Superior temporal gyrus (tissue), 1 donor: ENCODE measurements around the gene SNU13.
"Not testable (repeated sequence)": the region's sequence is repeated elsewhere in the genome, so short reads cannot be mapped to it uniquely, and the experiment has no call there.

Experiments
- DNase-seq: peaks from one replicate; pipeline ENCODE4 v3.0.0-alpha.2; 2016; ENCODE audit errors: extremely low spot score

The SNU13 gene

DNA sequence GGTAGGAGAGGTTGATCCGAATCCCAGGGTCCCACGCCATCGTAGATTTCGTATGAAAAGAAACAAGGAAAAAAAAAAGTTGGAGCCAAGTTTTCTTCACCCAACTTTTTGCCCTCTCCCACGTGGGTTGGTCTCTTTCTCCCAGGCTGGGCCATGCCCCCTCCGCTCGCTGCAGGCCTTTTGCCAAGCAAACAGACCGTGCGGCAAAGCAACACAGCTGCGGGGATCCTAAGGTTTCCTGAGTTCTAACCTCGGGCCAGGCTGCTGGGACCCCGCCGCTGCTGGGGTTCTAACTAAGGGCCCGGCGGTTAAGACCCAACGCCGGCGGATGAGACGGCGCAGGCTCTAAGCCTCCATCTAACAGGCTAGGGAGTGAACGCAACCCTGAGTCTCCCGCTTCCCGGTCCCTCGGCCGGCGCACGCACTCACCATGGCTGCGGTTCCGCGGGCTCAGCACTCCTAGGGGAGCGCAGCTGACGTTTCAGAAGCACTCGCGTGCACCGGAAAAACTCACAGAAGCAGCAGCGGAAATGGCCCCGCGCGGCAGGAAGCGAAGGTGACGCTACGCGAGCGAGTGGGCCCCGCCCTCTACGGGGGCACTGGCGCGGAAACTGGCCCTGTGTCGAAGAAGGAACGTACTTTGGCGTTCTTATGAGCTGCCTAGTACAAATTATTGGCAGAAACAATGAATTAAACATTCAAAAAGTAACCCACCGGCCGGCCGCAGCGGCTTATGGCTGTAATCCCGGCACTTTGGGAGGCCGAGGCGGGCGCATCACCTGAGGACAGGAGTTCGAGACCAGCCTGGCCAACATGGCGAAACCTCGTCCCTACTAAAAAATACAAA is at the start of gene SNU13:
TSS of gene SNU13 (minus strand) at position 503 of the 847 bp plus-strand sequence. CDS start at position 432, 71 bp downstream.
- peak; percentile 95 for DNase-seq

DNA sequence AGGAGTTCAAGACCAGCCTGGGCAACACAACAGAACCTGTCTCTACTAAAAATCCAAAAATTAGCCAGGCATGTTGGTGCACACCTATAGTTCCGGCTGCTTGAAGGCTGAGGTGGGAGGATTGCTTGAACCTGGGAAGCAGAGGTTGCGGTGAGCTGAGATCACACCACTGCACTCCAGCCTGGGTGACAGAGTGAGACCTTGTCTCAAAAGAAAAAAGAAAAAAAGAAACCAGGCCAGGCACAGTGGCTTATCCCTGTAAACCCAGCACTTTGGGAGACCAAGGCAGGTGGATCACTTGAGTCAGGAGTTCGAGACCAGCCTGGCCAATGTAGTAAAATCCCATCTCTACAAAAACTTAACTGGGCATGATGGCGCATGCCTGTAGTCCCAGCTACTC is 44.6 kb upstream of the SNU13 start:
- DNase-seq: not testable (repeated sequence)

DNA sequence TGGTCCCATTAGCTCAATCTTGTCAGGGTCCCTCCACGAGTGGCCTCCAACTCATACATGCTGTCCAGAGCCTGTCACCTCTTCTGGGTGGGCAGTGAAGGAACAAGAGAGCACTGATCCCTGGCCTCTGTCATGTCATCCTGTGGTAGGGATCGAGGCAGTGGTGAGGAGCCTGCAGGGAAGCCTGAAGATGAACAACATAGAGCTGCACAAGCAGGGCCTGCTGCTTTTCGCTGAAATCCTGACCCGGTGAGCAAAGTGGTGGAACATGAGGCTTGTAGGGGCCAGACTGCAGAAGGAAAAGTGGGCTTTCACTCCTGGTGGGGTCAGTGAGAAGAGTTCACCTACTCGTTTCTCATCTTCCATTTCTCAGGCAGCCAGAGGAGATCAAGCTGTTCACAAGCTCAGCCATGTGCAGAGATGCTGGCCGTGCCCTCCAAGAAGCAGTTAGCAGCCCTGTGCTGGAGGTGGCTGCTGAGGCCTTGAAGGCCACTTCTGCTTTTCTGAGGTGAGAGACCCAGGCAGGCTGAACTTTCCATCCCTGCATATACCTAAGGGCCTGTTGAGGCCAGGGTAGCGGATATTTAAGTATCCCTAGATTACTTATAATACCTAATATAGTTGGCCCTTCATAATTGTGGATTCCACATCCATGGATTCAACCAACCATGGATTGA is 43.6 kb upstream of the SNU13 start:
- DNase-seq: no peak

DNA sequence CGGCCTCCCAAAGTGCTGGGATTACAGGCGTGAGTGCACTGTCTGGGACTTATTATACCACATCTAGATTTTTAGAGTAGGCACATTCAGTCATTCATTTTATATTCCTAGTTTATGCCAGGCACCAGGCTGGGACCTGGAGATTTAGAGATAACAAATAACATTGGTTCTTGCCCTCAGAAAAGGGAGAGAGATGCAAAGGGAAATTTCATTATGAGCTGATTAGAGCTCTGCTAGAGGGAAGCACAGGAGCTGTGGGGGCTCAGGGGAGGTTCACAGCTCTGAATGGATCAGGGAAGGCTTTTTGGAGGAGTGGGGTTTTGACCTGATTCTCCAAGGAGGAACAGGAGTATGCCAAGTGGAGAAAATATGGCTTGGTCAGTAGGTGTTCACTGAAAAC is 42.9 kb upstream of the SNU13 start:
- no peak for DNase-seq

DNA sequence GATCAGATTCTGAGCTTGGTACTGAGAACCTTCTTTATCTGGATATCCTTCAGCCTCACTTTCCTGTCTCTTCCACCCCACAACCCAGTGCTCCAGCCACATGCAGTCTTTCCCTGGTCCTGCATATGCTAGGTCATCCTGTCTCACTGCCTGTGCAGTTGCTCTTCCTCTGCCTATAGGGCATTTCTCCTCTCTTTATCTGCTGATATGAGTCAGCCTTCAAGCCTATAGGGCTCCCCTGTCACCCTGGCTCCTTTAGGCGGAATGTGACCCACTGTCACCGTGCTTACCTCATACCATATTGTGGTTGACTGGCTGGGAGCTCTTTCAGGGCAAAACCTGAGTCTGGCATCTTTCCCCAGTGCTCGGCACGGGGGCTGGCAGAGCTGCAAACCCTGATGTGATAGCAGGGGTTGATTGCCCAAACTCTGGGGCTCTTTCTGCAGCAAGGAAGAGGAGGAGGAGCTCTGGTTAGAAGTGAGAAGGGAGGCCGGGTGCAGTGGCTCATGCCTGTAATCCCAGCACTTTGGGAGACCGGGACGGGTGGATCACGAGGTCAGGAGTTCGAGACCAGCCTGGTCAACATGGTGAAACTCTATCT is 36.9 kb upstream of the SNU13 start:
- DNase-seq: no peak

DNA sequence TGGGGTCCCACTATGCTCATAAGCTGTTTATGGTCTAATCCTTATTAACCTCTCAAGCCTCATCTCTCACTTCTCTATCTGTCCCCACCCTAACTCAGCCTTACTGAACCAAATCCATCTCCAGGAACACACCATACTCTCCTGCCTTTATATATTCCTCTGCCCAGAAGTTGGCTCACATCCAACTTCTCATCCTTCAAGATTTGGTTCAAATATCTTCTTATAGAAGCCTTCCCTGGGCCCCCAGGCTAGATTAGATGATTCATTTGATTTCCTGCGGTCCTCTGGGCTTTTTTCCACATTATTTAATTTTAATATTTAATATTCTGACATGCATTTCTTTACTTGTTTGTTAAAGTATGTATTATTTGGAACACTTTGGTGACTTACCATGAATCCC is 33.8 kb upstream of the SNU13 start:
- no peak for DNase-seq

DNA sequence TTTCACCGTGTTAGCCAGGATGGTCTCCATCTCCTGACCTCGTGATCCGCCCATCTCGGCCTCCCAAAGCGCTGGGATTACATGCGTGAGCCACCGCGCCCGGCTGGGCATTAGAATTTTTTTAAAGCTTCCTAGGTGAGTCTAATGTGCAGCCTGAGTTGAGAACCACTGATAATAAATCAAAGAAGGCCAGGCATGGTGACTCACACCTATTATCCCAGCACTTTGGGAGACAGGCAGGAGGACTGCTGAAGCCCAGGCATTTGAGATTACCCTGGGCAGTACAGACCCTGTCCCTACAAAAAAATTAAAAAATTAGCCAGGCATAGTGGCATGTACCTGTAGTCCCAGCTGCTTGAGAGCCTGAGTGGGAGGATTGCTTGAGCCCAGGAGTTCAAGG is 24.3 kb upstream of the SNU13 start:
- DNase-seq: no peak

DNA sequence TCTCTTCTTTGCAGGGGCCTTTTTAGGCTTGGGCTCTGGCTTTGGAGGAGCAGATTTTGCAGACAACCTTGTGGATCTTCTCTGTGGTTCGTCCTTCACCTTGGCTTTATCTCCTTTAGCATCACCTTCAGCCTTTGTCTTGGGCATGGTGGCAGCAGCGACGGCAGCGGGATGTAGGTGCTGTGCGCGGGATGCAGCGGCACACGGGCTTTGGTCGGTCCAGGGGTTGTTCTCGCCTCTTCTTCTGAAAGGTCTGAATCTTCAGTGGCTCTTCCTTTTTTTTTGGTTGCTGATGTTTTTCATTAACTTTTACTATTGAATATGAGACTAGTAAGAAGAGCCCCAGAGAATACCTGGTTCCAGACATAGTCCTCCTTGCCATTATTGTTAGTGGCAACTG is 20.7 kb upstream of the SNU13 start:
- no peak for DNase-seq

DNA sequence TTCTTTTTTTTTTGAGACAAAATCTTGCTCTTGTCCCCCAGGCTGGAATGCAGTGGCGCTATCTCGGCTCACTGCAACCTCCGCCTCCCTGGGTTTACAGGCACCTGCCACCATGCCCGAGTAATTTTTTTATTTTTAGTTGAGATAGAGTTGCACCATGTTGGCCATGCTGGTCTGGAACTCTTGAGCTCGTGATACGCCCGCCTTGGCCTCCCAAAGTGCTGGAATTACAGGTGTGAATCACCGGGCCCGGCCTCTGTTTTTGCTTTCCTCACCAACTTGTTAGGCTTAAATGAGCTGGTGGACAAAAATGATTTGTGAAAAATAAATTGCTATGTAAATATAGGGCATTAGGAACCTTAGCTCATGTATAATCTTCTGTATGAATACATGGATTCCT is 14.1 kb upstream of the SNU13 start:
- DNase-seq: no peak

DNA sequence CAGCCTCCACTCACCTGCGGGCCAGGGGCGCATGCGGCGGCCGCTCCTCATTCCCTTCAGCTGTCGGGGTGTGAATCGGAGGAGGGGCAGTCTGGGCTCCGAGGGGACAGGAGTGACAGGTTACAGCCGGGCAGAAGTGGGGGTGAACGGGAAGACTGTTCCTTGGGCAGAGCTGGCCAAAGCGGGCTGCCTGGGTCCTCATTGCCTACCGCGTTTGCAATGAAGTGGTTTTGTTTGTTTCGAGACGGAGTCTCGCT is 11.4 kb upstream of the SNU13 start:
- DNase-seq: no peak

DNA sequence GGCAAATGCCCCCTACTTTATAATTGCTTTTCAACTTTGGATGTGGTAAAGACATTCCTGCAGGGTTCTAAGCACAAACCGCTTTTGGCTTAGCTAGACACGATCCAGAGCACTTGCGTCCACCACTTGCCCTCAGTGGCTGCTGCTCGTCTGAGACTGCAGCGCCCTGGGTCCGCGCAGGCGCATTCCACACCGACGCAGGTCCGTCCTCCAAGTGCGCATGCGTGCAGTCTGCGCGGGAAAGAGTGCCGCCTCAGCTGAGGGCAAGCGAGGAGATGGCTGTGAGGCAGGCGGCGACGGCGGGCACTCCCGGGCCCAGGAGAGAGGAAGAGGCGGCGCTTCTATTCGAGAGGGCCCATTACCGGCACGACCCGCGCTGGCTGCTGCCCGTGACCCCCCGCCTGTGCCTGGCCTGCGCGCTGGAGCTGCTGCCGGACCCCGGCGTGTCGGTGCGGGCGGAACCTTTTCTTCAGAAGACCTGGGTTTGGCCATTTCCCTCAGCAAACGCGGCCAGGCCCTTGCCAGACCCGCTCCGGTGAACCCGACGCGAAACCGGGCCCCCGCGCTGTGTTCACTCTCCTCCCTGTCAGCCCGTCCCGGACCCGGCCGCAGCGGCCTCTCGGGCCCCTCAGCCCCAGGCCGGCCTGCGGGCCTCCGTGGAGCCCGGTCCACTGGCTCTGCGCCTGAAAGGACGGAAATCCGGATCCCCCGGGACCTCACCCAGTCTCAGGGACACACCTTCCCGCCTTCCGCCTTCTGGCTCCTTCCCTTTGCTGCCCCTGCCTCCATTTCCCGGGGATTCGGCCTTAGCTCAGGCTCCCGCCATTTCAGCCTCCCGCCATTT is 10.8 kb upstream of the SNU13 start, which contains the start of gene MEI1:
TSS of gene MEI1 (plus strand) at position 240 of the 844 bp plus-strand sequence. CDS start at position 276, 36 bp downstream.
- peak; percentile 89 for DNase-seq

DNA sequence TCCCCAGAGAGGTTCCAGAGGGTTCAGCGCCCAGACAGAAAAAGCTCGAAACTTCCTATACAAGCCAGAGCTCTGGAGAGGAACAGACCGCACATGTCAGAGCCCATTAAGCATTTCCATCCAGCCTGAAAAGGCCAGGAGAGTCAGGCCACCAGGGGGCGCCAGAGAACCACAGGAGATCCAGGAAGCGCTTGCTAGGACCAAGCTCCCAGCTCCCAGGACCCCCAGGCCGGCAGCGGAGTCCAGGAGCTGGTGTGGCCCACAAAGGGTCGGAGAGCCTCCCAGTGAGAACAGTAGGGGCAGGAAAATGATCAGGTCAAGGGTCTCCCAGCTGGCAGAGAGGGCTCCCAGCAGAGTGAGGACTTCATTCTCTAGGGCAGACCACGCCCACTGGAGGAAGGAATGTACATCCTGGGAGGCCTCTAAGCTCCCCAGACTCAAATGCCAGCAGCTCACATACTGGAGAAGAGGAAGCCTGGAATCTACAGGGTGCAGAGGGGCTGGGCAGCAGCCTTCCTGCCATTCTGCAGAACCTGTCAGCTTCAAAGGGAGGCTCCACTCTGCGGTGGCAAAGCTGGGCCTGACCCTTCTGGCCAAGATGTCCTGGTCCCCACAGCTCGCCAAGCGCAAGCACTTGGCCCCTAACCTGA is 8.6 kb upstream of the SNU13 start:
- peak; percentile 95 for DNase-seq

DNA sequence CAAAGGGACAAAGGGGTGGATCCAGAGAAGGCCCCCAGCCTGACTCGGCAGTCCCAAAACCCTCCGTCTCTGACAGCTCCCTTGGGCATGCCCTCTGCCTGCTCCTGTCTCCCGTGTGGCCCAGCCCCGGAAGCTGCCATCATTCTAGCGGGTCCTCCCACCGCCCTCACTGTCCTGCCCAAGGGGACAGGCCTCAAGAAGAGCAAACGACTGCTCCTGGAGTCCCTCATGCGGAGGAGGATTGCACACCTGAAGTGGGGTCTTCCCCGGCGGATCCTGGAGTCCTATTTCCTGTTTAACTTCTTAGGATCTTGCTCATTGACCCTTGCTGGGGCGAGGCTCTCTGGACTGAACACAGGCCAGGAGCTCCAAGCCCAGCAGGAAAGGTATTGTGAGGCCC is 8.0 kb upstream of the SNU13 start:
- no peak for DNase-seq

DNA sequence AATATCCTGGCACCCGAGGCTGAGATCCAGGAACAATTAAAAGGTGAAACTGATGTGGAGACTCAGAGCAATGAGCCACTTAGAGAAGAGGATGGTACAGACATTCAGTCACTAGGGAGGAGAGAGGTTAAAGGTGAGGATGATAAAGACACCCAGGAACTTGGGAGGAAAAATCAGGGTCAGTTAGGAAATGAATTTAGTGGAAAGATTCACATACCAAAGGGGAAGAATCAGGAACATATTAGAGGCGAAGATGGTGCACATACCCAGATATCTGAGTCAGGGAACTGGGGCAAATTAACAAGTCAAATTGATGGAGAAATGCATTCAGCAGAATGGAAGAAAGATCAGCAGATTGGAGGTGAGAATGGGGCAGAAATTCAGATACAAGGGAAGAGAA is 6.5 kb upstream of the SNU13 start:
- DNase-seq: no peak

DNA sequence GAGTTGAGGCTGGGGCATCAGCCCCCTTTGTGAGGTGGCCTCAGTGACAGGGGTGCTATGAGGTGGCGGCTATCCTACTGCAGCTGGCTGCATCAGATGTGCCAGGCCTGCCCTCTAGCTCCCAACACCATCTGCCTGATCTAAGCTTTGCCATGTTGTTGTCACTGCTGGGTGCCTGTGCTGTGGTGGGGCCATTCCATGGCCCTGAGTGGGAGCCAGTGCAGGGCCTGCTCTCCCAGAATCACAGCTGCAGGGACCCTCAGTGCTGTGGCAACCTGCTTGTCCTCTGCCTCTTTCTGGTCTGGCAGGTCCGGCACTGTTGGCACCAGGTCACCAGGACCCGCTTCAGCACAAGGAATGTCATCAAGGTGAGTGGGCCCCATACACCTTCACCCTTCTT is 1.8 kb upstream of the SNU13 start:
- DNase-seq: no peak

DNA sequence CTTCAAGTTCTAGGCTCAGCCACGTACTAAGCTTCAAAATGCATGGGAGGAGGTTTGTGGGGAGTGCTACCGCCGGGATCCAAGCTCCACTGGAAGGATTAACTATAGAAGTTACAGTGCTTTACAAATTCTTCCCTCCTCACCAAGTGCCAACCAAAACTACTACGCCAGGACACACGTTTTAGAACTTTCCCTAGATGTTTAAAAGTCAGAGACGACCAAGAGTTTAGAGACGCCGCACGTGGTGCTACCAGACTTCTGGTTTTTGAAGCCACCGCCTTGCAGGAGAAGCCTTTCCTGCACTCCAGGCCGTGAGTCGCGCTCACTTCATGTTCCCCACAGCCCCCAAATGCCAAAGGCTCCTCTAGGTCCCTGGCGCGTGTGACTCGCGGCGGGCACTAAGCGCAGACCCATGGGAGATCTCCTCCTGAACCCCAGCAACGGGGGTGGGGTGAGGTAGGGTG is 734 bp downstream of the SNU13 start:
- DNase-seq: no peak

DNA sequence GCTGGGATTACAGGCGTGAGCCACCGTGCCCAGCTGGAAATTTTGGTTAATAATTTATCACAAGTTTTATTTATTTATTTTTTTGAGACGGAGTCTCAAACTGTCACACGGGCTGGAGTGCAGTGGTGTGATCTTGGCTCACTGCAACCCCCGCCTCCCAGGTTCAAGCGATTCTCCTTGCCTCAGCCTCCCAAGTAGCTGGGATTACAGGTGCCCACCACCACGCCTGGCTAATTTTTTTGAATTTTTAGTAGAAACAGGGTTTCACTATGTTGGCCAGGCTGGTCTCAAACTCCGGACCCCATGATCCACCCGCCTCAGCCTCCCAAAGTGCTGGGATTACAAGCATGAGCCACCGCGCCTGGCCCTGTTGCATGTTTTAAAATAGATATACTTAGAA is 1.8 kb downstream of the SNU13 start:
- not testable (repeated sequence) for DNase-seq

DNA sequence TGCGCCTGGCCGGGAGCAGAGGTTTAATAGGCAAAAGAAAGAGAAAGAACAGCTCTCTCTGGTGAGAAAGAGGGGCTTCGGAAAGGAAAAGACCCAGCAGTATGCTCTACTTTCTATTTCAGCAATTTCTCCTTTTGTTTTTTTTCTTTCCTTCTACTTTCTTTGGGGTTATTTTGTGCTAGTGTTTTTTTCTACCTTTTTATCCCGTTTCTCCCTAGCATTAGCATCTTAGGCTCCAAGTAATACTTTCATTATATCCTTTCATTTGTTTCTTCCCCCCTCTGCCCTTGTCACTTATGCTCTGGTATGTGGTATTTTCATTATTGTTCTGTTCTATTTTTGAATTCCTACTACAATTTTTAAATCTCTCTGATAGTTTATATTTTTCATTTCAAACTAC is 4.5 kb downstream of the SNU13 start:
- no peak for DNase-seq

DNA sequence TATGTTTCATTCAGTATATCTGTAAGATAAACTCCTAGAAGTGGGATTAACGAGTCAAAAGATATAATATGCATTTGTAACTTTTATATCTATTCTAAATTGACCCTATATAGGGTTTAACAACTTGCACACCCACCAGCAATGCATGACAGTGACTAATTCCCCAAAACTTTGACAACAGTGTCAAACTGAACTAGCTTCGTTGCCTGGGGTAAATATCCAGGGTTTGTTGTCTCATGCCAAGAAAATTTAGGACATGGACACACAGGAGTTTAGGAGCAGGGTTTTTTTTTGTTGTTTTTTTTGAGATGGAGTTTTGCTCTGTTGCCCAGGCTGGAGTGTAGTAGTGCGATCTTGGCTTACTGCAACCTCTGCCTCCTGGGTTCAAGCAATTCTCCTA is 5.1 kb downstream of the SNU13 start:
- DNase-seq: no peak

DNA sequence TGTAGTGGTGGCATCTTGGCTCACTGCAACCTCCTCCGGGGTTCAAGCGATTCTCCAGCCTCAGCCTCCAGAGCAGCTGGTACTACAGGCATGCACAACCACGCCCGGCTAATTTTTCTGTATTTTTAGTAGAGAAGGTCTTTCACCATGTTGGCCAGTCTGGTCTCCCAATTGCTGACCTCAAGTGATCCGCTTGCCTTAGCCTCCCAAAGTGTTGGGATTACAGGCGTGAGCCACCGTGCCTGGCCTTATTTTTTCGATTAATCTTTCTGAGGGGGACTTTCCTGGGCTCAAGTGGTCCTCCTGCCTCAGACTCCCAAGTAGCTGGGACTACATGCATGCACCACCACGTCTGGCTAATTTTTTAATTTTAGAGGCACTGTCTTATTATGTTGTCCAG is 5.6 kb downstream of the SNU13 start:
- no peak for DNase-seq

DNA sequence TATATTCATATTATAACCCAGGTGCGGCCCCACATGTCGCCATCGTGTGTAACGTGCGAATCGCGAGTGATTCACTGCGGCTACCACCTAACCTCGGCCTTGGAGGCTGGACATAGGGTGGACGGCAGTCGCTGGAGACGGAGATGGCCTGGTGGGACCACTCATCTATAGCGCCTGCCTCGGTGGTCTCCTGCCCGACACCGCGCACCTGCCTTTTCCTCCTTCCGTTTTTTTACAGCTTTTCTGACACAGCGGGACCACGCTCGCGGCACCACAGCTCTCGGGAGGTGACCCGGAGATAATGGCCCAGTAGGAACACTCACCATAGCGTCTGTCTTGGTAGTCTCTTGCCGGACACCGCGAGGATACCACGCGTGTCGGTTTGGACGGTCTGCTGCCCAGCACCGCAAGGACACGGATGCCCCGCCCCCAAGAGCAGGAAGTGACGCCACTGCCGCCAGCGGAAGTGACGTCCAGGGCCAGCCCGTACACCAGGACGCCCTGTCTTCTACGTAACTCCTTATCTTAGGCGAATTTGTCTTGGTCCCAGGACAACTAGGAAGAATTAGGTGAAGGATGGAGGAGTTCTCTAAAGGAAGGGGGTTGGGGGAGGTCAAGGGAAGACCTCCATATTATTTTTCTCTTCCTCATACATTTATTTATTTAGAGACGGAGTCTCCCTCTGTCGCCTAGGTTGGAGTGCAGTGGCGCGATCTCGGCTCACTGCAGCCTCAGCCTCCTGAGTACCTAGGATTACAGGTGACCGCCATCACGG is 6.4 kb downstream of the SNU13 start:
- DNase-seq: peak; percentile 88
